Ovary (tissue), 3 donors: ENCODE measurements around the gene LRTM2.

Source experiments
- POLR2A ChIP-seq: fragments of 450-650 bp; IDR thresholded peaks from one replicate; pipeline ENCODE4 v1.6.1; 2017; ENCODE audit warnings: antibody characterized with exemption, mild to moderate bottlenecking, moderate library complexity
- TF ChIP-seq, protein P1 (sequence below), 3 donors: fragments of 450-650 bp in 2 of 3; fragments of 200-600 bp in 1 of 3; IDR thresholded peaks; one replicate each; pipeline versions ENCODE4 v1.5.1 to v1.8.0; 2016 to 2022; ENCODE audit warnings: antibody characterized with exemption in 3 of 3, mild to moderate bottlenecking in 1 of 3
- donor health status: DM: no; HTN: no; CAD: no.

DNA sequence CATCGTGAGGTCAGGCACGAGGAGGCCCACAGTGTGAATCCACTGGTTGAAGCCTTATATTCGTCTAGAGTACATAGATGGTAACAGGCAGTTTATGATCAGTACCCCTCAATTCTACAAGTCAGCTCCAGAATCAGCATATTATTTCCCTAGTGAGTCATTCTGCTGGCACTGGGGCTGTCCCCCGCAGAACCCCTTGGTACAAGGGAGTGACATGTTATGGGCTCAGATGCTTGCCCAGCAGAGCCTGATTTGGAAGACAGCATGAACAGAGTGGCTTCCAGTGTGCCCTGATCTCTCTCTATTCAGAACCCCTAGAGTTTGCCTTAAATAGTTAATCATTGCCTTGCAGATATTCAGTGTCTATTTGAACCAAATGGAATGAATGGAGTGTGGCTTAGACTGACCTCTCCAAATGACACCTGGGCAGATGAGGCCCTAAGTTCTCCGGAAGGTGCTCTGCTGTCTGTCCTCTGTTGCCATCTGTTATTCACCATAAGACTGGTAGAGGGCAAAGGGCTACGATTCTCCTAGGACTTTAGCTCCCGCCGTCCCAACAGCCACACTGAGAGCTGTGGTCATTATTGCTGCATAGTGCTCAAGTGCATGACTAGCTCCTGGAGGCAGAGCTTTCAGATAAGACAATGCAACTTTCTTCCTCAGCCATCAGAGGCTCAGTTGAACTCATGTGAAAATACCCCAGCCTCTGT, 57.0 kb downstream of the LRTM2 start:
- no peak for TF ChIP-seq POLR2A
- TF ChIP-seq, protein P1, sequence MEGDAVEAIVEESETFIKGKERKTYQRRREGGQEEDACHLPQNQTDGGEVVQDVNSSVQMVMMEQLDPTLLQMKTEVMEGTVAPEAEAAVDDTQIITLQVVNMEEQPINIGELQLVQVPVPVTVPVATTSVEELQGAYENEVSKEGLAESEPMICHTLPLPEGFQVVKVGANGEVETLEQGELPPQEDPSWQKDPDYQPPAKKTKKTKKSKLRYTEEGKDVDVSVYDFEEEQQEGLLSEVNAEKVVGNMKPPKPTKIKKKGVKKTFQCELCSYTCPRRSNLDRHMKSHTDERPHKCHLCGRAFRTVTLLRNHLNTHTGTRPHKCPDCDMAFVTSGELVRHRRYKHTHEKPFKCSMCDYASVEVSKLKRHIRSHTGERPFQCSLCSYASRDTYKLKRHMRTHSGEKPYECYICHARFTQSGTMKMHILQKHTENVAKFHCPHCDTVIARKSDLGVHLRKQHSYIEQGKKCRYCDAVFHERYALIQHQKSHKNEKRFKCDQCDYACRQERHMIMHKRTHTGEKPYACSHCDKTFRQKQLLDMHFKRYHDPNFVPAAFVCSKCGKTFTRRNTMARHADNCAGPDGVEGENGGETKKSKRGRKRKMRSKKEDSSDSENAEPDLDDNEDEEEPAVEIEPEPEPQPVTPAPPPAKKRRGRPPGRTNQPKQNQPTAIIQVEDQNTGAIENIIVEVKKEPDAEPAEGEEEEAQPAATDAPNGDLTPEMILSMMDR (IDR thresholded peaks at IDR 0.05): no peak
